OCI-LY1 (cell line): ENCODE measurements around the gene STK32B.

Experiments
- H2AFZ ChIP-seq: fragments of 200-600 bp; sonication (generic), shearing (Covaris generic); 2 replicates; pipeline ENCODE4 v1.6.0; 2014; ENCODE audit warnings: antibody characterized with exemption, mild to moderate bottlenecking, low read length
- H3F3A ChIP-seq: fragments of 200-600 bp; sonication (generic), shearing (Covaris generic); 2 replicates; pipeline ENCODE4 v1.6.0; 2014; ENCODE audit warnings: mild to moderate bottlenecking, antibody characterized with exemption, low read length, moderate library complexity; ENCODE audit not compliant: insufficient read depth
- H3K27ac ChIP-seq: fragments of 200-600 bp; sonication (generic); 2 replicates; pipeline ENCODE4 v1.5.1; 2014; ENCODE audit warnings: low read length, mixed run types, mild to moderate bottlenecking, low read depth; ENCODE audit not compliant: poor library complexity, severe bottlenecking
- H3K27me3 ChIP-seq: fragments of 200-600 bp; sonication (generic); 2 replicates; pipeline ENCODE4 v1.6.0; 2014; ENCODE audit warnings: antibody characterized with exemption, mild to moderate bottlenecking, low read length, moderate library complexity; ENCODE audit not compliant: insufficient read depth
- H3K36me3 ChIP-seq: fragments of 200-600 bp; sonication (generic); 2 replicates; pipeline ENCODE4 v1.6.1; 2014; ENCODE audit warnings: mild to moderate bottlenecking, antibody characterized with exemption, low read length, moderate library complexity, mixed read lengths; ENCODE audit not compliant: insufficient read depth
- H3K4me1 ChIP-seq: fragments of 200-600 bp; sonication (generic); 2 replicates; pipeline ENCODE4 v1.5.1; 2014; ENCODE audit warnings: mild to moderate bottlenecking, low read length, moderate library complexity; ENCODE audit not compliant: insufficient read depth, severe bottlenecking
- H3K4me2 ChIP-seq: fragments of 200-600 bp; sonication (generic), shearing (Covaris generic); 2 replicates; pipeline ENCODE4 v1.6.1; 2014; ENCODE audit warnings: low read length
- H3K4me3 ChIP-seq: fragments of 200-600 bp; sonication (generic); 2 replicates; pipeline ENCODE4 v1.5.1; 2014; ENCODE audit warnings: low read length, low read depth, mild to moderate bottlenecking, mixed read lengths; ENCODE audit not compliant: poor library complexity, severe bottlenecking
- H3K79me2 ChIP-seq: fragments of 200-600 bp; shearing (Covaris generic); 2 replicates; pipeline ENCODE4 v1.6.1; 2016; ENCODE audit warnings: mixed run types, low read length, mixed read lengths; ENCODE audit not compliant: insufficient read depth
- H3K9ac ChIP-seq: fragments of 200-600 bp; sonication (generic), shearing (Covaris generic); 2 replicates; pipeline ENCODE4 v1.6.1; 2014; ENCODE audit warnings: mild to moderate bottlenecking, low read length, mixed read lengths
- H3K9me2 ChIP-seq: fragments of 200-600 bp; sonication (generic), shearing (Covaris generic); 2 replicates; pipeline ENCODE4 v1.6.1; 2014; ENCODE audit warnings: low read depth, mild to moderate bottlenecking, low read length, mixed read lengths
- H3K9me3 ChIP-seq: fragments of 200-600 bp; shearing (Covaris generic); 2 replicates; pipeline ENCODE4 v1.6.1; 2014; ENCODE audit warnings: low read length, mixed read lengths
- H4K20me1 ChIP-seq: fragments of 200-600 bp; sonication (generic), shearing (Covaris generic); 2 replicates; pipeline ENCODE4 v1.6.0; 2016; ENCODE audit warnings: mild to moderate bottlenecking, low read length; ENCODE audit not compliant: insufficient read depth
- CTCF ChIP-seq: fragments of 200-600 bp; sonication (generic), shearing (Covaris generic); IDR thresholded peaks from 2 replicates; pipeline ENCODE4 v1.5.1; 2017; ENCODE audit warnings: mild to moderate bottlenecking, antibody characterized with exemption, low read length, moderate library complexity, mixed read lengths
- EZH2 ChIP-seq: fragments of 200-600 bp; sonication (generic), shearing (Covaris generic); IDR thresholded peaks from 2 replicates; pipeline ENCODE4 v1.8.0; 2017; ENCODE audit warnings: borderline replicate concordance, mixed run types, mild to moderate bottlenecking, antibody characterized with exemption, low read length, moderate library complexity, mixed read lengths

Gene STK32B

GRCh38 chr4:5385741-5386311 is 334.5 kb downstream of the STK32B start:
- Histone ChIP-seq H3K9me2 (no peaks in the 10 kb centered on the region), H2AFZ (no peak overlapping the region), H3K27me3 (no peaks in the 10 kb centered on the region), H3K9me3 (no peaks in the 10 kb centered on the region), H3K4me2 (no peak overlapping the region), H3K4me3 (no peak overlapping the region), H3K4me1 (no peaks in the 10 kb centered on the region), H3K9ac (no peak overlapping the region), H3K36me3 (no peaks in the 10 kb centered on the region), H3K79me2 (no peaks in the 10 kb centered on the region), H3K27ac (no peak overlapping the region), H4K20me1 (no peaks in the 10 kb centered on the region), H3F3A (no peaks in the 10 kb centered on the region)
- TF ChIP-seq CTCF = no peak
- TF ChIP-seq EZH2 = no peak

- Histone ChIP-seq H2AFZ (no peak overlapping the region), H3F3A (no peaks in the 10 kb centered on the region), H3K9me2 (no peaks in the 10 kb centered on the region), H4K20me1 (no peaks in the 10 kb centered on the region), H3K4me2 (no peak overlapping the region), H3K27ac (no peak overlapping the region), H3K9me3 (no peaks in the 10 kb centered on the region), H3K36me3 (no peaks in the 10 kb centered on the region), H3K79me2 (no peaks in the 10 kb centered on the region), H3K4me1 (no peaks in the 10 kb centered on the region), H3K27me3 (no peaks in the 10 kb centered on the region), H3K4me3 (no peak overlapping the region), H3K9ac (no peak overlapping the region)
- no peak for TF ChIP-seq CTCF
- TF ChIP-seq EZH2 = no peak
Observed at GRCh38 chr4:5386921-5387320, 335.6 kb downstream of the STK32B start.

- TF ChIP-seq CTCF (peak; percentile 18; the same call in 1 of the 2 replicates), EZH2 (no peak)
- no peaks in the 10 kb centered on the region for H3K36me3 ChIP-seq
- H3K27me3 ChIP-seq = no peaks in the 10 kb centered on the region
- H2AFZ ChIP-seq = no peak overlapping the region
- H3K9me2 ChIP-seq = no peaks in the 10 kb centered on the region
- H4K20me1 ChIP-seq = no peaks in the 10 kb centered on the region
- no peak overlapping the region for H3K4me3 ChIP-seq
- H3K79me2 ChIP-seq = no peaks in the 10 kb centered on the region
- H3K27ac ChIP-seq = no peak overlapping the region
- H3K9ac ChIP-seq = no peak overlapping the region
- no peaks in the 10 kb centered on the region for H3K4me1 ChIP-seq
- no peak overlapping the region for H3K4me2 ChIP-seq
- no peaks in the 10 kb centered on the region for H3F3A ChIP-seq
- no peaks in the 10 kb centered on the region for H3K9me3 ChIP-seq
Observed at GRCh38 chr4:5387457-5387856, 336.2 kb downstream of the STK32B start.
